T-helper 2 cell (primary cell): ENCODE results near the gene CRACDL.
"Not testable (repeated sequence)": the region's sequence is repeated elsewhere in the genome, so short reads cannot be mapped to it uniquely, and the experiment has no call there.

Experiments used
- DNase-seq, 5 experiments: peaks; one replicate each; pipeline versions ENCODE4 v3.0.0 to v3.0.0-alpha.2; 2012 to 2022

CRACDL gene

DNA sequence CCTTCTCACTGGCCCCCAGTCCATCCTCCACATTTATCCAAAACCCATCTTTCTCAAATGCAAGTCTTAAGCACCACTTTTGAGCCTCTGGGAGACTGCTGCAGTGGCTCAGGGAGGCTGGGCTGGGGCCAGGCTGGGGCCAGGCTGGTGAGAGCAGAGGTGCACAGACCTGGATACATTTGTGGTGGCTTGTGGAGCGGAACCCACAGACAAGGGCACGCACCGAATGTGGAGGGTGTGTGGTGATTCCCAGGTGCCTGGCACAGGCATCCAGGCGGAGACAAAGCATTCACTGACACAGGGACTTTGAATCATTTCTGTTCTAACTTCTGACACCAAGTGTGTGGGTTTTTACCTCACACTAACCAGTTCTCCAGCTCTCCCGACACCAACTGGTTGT is 162.9 kb downstream of the CRACDL start:
- no peak for DNase-seq

DNA sequence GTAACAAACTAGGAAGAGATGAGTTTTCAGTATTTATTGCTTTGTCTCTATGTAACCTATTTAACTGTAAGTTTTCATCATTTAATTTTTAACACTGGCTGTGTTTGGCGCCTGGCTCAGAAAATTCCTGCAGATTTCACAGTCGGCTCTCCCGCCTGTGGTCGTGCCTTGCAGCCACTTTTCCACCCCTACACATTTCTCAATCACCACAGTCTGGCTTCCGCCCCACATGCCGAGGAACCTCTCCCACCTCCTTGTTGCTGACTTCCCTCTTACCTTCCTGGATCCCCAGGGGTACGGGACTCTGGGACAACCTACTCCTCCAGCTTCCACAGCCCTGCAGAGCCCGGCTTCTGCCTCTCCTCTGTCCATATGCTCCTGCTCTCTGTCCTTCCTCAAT is 163.5 kb downstream of the CRACDL start:
- DNase-seq = no peak

DNA sequence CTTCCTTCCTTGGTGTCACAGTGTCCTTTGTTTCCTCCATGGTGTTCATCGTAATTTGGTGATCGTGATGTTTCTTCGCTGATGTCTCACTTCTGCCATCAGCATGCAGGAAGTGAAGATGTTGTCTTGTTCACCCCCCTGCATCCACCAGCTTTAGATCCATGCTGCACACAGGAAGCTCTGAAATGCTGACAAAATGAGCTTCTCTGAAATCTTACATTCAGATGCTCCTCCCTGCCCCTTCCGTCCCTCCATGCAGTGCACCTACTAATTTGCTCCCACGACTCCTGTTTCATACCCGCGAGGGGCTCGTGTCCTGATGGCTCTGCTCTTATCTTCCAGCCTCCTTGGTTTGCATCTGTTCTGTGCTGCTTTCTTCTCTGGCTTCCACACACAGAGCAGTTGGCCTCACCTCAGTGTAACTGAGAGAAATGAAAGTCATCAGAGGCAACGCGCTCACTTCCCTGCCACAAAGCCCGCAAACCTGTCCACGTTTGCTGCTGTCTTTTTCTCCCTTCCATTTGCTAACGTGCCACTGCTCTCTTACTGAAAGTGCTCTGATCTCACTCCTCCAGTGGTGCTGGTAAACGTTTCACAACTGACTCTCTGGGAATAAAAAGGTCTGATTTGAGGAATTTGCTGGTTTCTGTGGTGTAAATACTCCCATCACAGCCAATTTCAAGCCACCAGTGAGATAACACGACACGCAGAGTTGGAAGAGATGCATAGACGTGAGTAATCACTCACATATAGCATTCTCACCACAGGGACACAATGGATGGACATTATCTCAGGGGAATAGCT is 164.1 kb downstream of the CRACDL start:
- DNase-seq = peak in 3 of 5 experiments; percentile 47 to 94 (median 76)

DNA sequence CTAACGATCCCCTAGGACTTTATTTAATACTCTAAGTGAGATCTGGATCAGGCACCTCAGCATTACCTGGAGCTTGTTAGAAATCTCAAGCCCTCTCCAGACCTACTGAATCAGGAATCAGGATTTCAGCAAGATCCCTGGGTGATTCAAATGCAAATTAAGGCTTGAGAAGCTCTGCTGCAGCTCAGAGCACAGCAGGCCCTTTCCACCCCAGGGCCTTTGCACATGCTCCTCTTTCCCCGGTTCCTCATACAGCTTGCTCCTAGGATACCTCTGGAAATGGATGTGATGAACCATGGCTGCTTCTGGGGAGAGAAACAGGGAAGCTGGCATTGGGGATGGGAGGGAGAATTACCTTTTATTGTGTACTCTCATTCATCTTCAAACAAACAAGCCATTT is 164.8 kb downstream of the CRACDL start:
- peak in 1 of 5 experiments; percentile 35 for DNase-seq

DNA sequence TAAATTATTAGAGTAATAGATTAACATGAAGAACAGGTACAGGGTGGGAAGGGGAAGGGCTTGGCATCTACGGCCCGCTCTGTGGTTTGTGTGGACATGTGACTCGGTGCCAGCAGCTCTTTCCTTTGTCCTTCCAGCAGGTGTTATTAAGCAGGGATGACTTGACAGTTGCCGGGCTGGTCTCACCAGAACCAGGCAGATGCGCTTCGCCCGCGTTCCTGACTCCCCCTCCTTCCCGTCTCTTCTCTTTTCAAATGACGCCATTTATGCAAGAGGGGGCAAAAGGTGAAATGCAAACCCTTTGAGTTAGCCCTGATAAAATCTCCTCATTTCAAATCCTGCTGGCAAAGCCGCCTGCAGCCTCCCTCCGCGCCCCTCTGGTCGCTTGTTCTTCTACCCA is 166.2 kb downstream of the CRACDL start:
- peak in 3 of 5 experiments; percentile 29 to 32 (median 31) for DNase-seq

DNA sequence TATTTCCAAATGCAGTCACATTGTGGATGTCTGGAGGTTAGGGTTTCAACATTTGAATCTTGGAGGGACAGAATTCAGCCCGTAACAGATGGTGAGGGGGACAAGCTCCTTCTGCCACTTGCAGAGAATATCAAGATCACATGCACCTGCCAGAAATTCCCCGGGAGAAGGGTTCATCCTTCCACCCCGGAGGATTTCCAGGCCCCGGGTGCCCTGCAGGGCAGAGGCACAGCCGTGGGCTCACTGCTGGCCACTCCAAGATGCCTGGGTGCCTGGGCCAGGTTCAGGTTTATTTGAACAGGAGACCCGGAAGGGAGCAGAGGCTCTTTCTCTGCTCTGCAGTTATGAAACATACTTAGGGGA is 166.9 kb downstream of the CRACDL start:
- no peak for DNase-seq

DNA sequence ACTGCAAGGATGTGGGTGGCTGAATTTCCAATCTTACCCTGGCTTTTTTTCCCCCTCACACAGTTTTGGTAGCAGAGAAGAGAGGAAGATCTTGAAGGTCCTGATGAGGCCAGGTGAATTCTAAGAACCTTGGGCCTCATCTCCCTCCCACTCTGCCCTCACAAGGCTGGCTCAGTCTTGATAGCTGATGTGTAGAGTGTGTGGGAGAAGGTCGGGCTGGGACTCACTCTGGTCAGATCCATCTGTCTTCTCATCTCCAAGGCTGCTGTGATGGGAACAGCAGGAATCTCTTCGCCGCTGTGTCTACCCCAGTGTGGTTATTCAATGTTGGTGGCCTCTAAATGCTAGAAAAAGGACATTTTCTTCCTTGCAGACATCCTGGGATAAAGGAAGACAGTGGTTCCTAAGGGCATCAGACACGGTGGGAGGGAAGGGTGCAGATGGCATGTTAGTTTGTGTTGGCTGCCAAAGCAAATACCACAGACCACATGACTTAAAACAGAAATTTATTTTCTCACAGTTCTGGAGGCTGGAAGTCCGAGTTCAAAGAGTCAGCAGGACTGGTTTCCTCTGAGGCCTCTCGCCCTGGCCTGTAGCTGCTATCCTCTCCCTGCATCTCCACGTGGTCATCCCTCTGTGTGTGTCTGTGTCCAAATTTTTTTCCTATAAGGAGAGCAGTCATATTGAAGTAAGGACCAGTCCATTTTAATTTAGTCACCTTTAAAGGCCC is 167.5 kb downstream of the CRACDL start:
- DNase-seq = peak in 1 of 5 experiments; percentile 43

DNA sequence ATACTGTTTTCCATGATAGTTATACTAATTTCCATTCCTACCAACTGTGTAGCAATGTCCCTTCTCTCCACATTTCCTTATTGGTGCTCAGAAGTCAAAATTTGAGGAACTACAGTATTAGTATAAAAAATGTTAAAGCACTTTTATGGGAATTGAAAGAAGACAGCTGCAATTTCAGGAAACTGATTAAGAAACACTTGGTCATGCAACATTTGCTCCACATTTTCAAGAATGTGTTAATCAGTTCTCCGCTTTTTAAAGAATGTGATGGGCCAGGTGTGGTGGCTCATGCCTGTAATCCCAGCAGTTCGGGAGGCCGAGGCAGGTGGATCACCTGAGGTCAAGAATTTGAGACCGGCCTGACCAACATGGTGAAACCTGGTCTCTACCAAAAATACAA is 171.5 kb downstream of the CRACDL start:
- DNase-seq = no peak

DNA sequence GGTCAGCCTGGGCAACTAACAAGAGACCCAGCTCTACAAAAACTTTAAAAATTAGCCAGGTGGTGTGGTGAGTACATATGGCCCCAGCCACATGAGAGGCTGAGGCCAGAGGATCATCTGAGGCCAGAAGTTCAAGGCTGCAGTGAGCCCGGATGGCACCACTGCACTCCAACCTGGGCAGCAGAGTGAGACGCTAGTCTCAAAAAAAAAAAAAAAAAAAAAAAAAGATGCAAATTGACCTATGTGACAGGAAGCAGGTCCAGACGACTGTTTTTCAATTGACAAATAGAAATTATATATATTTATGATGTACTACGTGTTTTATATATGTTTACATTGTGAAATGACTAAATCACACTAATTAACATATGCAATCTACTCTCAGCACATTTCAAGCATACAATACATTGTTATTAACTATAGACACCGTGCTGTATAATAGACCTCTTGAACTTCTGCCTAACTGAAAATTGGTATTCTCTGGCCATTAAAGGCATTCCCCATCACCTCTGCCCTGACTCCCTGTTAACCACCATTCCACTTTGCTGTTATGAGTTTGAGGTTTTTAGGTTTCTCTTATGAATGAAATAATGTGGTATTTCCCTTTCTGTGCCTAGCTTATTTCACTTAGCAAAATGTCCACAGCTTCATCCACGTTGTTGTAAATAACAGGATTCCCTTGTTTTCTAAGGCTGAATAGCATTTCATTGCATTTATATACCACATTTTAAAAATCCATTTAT is 172.6 kb downstream of the CRACDL start:
- no peak for DNase-seq

DNA sequence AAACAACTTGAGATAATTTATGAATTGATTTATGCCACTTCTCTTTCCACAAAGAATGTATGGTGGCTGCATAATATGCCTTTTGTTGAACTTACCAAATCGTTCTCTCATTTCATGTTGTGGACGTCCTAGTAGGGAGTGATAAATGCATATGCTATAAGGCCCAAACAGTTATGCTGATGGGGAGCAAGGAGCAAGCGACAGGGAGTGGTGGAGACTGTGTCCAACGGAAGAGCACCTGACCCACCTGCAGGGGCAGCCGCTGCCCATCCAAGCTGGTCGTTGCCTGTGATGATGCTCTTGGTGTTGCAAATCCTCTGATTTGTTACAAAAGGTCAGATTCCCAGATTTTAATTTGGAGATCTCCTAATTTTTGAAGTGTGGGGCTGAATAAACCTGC is 174.1 kb downstream of the CRACDL start:
- no peak for DNase-seq

DNA sequence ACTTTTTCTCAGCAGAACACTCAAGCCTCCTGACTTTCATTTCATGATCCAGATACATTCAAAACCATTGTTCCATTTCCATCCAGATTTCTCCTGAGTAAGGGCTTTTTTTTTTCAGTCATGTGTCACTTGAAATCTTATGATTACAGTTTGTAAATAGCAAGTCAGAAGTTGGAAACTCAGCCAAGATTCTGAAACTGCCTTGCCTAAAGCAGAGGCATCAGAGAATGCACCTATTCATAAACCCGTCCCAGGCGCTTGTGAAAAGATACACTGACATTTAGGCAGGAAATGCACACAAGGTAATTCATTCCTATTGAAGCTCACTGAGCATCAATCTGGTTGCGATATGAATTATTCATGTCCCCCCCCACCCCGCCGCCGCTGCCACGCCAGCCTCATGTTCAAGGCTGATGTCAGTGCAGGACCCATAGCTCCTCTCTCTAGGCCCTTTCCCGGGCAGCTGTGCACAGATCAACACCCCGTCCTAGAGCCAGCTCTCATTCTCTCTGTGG is 174.7 kb downstream of the CRACDL start:
- peak in 3 of 5 experiments; percentile 32 to 79 (median 62) for DNase-seq

DNA sequence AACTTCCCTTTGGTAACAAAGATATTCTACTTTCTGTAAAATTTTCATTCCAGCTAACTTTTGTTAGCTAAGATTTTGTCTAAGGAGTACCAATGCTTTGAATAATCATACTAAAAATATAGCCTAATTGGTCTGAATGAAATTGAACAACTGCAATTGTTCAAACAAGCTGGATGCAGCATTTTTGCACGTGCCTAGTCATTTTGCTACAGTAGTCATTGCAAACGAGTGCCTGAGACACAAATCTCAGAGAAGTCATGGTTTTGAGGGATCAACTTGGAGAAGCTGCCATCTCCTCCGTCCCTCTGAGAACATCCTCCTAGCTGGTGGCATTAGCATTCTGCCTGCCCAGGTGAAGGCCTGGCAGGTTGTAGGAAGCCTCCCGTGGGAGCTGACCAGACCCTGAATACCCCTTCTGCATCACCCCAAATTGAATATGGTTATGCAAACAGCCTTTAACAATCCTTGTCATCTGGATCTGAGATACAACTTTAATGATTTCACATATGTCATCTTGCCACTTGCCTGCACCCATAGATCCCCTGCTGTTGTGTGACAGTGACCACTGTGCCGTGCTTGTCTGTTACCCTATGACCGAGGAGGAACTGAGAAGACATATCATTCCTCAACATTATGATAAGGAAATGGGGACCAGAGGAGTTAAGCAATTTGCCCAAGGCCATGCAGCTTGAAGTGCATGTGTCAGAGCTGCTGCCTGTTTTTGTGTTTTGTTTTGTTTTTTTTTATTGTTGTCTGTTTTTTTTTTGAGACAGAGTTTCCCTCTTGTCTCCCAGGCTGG is 176.0 kb downstream of the CRACDL start:
- peak in 1 of 5 experiments; percentile 27 for DNase-seq

DNA sequence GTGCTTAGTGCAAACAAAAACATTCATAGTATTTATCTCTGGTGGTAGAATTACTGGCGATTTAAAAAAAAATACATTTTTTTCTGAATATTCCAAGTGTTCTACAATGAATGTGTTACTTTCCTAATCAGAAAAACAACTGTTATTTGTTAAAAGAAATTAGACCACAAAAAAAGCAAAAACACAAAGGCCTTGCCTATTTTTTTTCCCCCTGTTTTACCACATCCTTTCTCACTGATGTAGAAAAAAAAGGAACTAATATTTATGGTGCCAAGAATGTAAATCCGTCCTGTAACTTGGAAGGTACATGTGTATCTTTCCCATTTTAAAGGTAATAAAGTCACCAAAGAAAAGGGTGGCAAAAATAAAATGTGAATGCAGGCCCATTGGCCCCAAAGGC is 176.7 kb downstream of the CRACDL start:
- DNase-seq = peak in 2 of 5 experiments; percentile 31 to 54

DNA sequence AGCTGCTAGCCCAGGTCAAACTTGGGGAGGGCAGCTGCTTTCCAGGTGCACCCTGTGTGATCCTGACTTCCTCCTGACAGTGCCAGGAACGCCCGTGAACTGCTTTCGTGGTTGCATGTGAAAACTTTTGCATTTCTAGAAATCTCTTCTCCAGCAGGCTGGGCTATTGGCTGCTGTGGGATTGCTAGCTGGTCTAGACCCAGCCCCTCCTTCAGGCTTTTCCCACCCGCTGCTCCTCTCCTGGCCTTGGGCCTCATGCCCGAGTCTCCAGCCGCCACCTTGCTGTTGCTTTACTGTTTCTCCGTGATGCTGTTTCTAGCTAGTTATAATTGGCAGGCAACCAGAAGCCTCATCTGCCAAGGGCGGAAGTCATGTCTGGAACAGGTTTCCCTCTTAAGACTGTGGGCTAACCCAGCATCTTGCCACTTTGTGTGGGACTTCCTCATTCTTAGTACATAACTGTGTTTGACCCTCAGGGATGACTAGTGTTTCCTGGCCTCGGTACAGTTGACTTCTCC is 178.1 kb downstream of the CRACDL start:
- peak in 3 of 5 experiments; percentile 31 to 82 (median 73) for DNase-seq

DNA sequence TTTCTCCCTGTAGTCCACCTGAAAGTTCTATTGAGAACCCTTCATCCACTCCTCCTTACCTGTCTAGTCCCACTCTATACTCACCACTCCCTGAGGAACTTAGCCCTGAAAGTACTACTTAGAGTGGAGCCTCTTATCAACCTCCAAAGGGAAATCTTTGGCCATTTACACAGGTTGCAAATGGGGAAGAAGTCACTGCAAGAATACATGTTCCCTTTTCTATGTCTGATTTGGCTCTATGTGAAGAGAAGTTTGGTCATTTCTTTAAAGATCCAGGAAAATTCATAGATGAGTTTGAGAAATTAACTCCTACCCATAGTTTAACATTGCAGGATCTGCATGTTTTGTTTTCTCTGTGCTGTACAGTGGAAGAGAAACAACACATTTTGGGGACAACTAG is 182.2 kb downstream of the CRACDL start:
- DNase-seq = no peak

DNA sequence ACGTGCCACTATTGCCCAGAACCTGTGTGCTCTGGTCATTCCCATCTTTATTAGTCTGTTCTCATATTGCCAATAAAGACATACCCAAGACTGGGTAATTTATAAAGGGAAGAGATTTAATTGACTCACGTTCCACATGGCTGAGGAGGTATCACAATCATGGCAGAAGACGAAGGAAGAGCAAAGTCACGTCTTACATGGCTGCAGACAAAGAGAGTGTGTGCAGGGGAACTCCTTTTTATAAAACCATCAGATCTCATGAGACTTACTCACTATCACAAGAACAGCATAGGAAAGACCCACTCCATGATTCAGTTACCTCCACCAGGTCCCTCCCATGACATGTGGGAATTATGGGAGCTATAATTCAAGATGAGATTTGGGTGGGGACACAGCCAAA is 183.3 kb downstream of the CRACDL start:
- not testable (repeated sequence) for DNase-seq

DNA sequence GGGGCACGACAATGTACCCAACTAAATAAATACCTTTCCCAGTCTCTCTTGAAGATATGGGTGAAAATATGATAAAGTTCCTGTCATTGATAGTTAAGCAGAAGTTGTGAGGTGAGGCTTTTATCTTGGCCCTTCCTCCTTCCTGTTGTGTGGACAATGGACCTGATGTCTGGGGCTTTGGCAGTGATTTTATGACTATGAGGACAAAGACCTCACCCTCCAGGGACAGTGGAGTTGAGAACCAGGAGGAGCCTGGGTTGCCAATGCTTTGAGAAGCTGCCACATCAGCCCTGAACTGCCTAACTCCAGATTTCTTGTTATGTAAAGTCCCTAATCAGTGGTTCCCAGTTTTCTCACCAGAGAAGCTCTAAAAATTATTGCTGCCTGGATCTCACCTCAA is 184.3 kb downstream of the CRACDL start:
- DNase-seq = no peak

DNA sequence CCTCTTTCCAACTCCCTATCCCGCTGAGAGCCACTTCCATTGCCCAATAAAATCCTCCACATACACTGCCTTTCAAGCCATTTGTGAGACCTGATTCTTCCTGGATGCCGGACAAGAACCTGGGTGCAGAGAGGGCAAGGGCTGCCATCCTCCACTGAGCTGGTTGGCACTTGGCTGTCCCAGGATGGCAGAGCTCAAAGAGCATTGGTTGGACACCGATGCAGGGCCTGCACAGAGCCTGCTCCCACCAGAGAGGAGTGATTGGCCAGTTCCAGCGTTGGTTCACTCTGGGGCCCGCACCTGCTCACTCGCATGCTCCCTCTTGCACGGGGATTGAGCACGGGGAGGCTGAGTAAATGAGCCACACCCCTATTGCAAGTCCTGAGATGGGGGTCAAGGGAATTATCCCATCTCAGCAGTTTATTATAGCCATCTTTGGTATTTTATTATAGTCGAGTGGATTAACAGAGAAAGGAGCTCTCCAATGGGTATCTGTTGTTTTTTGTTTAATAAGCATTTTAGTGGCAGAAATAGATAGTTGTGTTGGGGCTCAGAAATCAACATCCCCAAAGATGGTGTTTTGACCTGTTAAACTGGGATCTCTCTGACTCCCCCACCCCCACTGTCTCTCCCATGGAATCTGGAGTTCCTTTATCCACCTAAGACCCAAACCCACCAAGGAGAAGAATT is 185.3 kb downstream of the CRACDL start:
- no peak for DNase-seq

DNA sequence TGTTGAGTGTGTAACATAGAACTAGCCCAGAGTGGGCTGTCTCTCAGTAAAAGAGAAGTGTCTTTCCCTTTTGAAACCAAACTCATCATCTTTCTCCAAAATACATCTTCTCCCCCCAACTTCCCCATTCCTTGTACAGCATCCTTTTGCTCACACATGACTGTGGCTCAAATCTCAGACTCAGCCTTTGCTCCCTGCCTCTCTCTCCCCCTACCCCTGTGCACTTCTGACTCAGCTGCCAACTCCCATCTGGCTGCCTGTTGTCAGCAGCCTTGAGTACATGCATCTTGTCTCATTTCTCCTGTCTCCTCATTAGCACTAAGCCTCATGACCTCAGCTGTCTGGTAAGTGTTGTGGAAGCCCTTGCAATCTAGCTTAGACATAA is 187.0 kb downstream of the CRACDL start:
- no peak for DNase-seq

DNA sequence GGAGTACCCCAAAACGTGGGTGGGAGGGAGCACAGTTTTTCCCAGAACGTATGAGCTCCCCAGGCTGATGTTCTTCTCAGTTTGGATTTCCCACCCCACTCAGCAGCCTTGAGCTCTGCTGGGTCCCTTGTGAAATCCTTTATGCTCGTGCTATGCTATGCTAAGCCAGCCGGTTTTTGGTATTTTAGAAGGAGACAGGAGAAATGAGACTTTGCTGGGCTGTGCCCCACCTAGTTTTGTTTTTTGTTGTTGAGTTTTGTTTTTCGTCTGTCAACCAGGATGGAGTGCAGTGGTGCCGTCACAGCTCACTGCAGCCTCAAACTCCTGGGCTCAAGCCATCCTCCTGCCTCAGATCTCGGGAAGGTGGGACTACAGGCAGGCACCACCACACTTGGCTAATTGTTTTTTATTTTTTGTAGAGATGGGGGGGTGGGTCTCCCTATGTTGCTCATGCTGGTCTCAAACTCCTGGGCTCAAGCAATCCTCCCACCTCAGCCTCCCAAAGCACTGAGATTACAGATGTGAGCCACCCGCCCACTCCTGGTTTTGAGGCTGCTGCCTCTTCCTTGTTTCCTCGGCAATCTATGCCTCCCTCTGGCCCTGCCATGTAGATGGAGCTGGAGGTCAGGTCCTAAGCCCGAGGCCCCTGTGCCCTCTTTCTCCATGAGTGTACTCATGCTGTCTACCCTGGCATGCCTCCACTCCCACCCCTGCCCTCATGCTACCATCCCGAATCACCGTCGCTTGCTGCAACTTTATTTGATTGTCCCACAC is 187.5 kb downstream of the CRACDL start:
- no peak for DNase-seq

DNA sequence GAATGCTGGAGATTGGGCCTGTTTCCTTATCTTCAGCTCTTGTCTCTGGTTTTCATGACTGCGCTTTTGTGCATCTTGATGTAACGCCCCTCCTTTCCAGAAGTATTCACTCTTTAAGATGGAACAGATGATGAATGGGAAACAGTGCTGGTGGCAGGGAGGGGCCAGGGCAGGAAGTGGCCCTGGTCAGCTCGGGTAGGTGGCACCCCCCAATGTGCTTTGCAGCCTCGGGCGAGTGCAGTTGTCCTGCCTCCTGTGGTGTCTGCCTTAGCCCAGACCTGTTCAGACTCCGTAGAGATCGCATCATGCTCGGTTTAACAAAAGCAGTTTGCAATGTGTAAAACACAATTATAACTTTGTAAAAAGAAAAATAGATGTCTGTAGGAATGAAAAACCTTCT is 188.1 kb downstream of the CRACDL start:
- DNase-seq = no peak
